ENCODE data around the gene FAM3A.

GRCh38 chrX:154515090-154515965 is 704 bp downstream of the FAM3A start:
- TF ChIP-seq POLR2A (IDR thresholded peaks at IDR 0.05): no peak
- TF ChIP-seq CTCF (IDR thresholded peaks at IDR 0.05): no peak

All from esophagus squamous epithelium (tissue), 4 donors.